22Rv1 (cell line): Measurements from ENCODE around the gene SPINT2.

Experiments used
- CTCF ChIP-seq: fragments of 450-650 bp; IDR thresholded peaks from 2 replicates; pipeline ENCODE4 v1.5.1; 2017; ENCODE audit warnings: mild to moderate bottlenecking
- ZFX ChIP-seq: fragments of 450-650 bp; IDR thresholded peaks from 2 replicates; pipeline ENCODE4 v1.6.1; 2017; ENCODE audit warnings: antibody characterized with exemption, borderline replicate concordance

DNA sequence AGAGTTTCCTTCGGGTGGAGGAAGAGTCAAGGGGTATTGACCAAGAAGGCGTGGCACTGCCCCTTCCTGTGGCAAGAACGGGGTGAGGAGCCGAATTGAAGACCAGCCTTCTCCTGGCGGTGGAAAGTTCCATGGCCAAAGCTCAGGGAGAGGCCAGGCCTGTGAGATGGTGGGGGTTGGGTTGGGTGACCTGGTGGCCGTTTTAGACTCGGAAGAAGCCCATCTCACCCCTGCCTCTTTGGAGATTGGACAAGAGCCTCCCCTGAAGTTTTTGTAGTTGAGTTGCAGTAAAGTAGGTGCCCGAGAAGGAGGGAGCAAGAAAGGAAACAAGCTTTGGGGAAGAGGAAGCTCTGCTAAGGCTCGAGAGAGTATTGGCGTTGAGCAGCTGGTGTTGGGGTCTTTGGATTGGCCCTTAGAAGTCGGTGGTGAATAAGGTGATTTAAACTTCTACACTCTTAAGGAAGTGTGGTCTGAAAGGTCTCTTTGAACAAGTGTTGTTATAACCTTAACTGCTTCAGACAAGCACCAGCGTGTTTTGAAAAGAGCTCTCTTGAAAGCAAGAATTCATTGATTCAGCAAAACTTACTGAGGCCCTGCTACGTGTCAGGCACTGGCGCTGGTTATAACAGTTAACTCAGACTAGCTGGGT is 964 bp downstream of the SPINT2 start:
- TF ChIP-seq CTCF (no peak), ZFX (no peak)
